OCI-LY3 (cell line): Measurements from ENCODE around the gene TNS1.

Experiments used
- EZH2phosphoT487 ChIP-seq: fragments of 200-600 bp; shearing (Covaris generic); IDR thresholded peaks from 2 replicates; pipeline ENCODE4 v1.6.1; 2018; ENCODE audit warnings: antibody characterized with exemption, mixed run types, low read depth
- TF ChIP-seq, protein P1 (sequence below): fragments of 200-600, 300-600 bp; sonication (generic); IDR thresholded peaks from 2 replicates; pipeline ENCODE4 v1.5.1; 2014; ENCODE audit warnings: antibody characterized with exemption, low read length, low read depth

DNA sequence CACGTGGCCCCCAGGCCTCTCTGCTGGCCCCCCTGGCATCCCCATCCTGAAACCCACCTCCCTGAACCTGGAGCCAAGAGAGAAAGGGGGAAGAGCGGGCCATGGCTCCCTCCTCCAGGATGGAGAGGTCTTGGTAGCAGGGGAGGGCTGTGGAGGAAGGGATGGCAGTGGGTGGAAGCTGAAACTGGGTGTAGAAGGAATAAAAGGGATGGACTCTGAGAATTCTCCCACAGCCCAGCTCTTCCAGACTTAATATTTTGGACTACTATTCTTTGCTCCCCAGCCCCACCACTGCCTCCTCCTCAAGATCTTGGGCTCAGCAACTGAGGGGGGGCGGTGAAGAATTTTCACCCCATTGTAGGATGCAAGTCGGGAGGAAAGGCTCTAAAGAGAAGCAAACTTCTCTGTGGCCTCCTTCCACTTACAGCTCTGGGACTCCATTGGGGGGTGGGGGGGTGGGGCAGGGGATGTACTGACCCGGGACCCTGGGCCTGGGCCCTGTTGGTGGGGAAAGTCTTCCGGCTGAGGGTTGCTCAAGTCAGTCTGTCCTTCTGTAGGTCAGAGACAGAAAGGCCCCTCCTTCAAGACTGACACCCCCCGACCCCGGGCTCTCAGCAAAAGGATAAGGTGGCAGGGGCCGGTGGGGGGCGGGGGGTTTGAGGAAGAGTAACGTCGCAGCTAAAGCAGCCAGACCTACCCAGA, 501 bp downstream of the TNS1 start:
- TF ChIP-seq, protein P1, sequence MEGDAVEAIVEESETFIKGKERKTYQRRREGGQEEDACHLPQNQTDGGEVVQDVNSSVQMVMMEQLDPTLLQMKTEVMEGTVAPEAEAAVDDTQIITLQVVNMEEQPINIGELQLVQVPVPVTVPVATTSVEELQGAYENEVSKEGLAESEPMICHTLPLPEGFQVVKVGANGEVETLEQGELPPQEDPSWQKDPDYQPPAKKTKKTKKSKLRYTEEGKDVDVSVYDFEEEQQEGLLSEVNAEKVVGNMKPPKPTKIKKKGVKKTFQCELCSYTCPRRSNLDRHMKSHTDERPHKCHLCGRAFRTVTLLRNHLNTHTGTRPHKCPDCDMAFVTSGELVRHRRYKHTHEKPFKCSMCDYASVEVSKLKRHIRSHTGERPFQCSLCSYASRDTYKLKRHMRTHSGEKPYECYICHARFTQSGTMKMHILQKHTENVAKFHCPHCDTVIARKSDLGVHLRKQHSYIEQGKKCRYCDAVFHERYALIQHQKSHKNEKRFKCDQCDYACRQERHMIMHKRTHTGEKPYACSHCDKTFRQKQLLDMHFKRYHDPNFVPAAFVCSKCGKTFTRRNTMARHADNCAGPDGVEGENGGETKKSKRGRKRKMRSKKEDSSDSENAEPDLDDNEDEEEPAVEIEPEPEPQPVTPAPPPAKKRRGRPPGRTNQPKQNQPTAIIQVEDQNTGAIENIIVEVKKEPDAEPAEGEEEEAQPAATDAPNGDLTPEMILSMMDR: no peak
- TF ChIP-seq EZH2phosphoT487: no peak
